AG10803 (cell line): ENCODE measurements around the gene HOXC12.
A peak's percentile ranks its signal among the peaks of the same experiment; 100 is the strongest.

Source experiments
- DNase-seq: peaks from one replicate; pipeline ENCODE4 v3.0.0; 2010; ENCODE audit warnings: low read depth
- H3K4me3 ChIP-seq: 2 replicates; pipeline ENCODE4 v1.5.1; 2011; ENCODE audit warnings: mild to moderate bottlenecking, low read length, control low read depth
- TF ChIP-seq, protein P1 (sequence below): conservative IDR thresholded peaks from 2 replicates; pipeline ENCODE4 v1.5.1; 2011; ENCODE audit warnings: mild to moderate bottlenecking, low read length, control low read depth, inconsistent platforms

Gene HOXC12

DNA sequence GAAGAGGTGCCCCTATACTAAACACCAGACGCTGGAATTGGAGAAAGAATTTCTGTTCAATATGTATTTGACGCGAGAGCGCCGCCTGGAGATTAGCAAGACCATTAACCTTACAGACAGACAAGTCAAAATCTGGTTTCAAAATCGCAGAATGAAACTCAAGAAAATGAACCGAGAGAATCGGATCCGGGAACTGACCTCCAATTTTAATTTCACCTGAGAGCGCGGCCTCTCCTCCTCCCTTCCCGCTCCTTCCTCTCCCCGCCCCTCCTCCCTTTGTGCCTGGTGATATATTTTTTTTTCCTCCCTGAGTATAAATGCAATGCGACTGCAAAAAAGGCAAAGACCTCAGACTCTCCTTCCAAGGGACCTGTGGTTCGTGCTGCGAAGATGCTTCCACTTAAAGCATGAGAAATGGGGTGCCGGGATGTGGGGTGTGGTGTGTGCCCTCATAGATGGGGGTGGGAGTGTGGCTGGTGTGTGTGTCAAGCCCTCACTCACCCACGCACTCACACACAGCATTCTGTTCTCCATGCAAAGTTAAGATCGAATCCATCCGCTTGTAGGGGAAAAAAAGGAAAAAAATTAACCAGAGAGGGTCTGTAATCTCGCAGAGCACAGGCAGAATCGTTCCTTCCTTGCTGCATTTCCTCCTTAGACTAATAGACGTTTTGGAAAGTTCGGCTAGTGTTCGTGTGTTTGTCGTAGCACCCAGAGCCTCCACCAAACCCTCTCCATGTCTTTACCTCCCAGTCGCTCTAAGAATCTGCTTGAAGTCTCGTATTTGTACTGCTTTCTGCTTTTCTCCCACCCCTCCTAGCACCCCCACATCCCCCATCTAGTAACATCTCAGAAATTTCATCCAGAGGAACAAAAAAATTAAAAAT is 34.8 kb downstream of the HOXC12 start:
- TF ChIP-seq, protein P1, sequence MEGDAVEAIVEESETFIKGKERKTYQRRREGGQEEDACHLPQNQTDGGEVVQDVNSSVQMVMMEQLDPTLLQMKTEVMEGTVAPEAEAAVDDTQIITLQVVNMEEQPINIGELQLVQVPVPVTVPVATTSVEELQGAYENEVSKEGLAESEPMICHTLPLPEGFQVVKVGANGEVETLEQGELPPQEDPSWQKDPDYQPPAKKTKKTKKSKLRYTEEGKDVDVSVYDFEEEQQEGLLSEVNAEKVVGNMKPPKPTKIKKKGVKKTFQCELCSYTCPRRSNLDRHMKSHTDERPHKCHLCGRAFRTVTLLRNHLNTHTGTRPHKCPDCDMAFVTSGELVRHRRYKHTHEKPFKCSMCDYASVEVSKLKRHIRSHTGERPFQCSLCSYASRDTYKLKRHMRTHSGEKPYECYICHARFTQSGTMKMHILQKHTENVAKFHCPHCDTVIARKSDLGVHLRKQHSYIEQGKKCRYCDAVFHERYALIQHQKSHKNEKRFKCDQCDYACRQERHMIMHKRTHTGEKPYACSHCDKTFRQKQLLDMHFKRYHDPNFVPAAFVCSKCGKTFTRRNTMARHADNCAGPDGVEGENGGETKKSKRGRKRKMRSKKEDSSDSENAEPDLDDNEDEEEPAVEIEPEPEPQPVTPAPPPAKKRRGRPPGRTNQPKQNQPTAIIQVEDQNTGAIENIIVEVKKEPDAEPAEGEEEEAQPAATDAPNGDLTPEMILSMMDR, result peak; percentile 76
- peak; percentile 88 for DNase-seq
- H3K4me3 ChIP-seq, result peak overlapping the region; percentile 98

DNA sequence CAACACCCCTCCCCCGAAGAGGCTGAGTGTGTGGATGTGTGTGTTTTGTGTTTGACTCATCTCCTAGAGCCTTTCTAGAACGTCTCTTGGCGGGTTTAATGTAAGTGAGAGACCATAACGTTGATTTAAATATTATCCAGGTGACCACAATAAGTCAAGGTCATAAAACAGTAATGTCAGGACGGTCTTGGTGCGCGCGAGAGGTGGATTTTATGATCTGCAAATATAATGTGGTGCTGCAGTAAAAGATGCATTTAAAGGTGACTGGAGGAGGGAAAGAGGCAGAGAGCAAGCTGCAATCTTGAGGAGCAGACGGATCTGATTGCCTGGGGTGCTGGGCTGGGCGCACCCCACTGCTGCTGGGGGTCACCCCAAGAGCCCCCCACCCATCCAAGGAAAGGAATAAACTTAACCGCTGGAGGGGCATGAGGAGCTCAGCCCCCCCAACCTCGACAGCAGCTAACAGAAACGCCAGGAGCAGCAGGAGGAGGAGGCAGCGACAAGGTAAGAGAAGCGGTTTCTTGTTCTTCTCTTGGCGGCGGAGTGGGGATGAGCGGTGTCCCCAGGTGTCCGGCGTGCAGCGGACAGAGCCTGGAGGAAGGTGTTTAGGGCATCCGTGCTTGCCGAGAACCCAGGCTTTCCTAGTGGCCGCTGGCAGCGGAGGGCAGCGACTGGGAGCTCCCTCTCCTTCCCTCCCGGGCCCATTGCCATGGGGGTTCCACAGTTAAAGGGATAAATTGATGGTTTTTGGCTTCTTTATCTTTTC is 35.8 kb downstream of the HOXC12 start:
- no peak for DNase-seq
- peak overlapping the region; percentile 98 for H3K4me3 ChIP-seq
- TF ChIP-seq, protein P1, result no peak

DNA sequence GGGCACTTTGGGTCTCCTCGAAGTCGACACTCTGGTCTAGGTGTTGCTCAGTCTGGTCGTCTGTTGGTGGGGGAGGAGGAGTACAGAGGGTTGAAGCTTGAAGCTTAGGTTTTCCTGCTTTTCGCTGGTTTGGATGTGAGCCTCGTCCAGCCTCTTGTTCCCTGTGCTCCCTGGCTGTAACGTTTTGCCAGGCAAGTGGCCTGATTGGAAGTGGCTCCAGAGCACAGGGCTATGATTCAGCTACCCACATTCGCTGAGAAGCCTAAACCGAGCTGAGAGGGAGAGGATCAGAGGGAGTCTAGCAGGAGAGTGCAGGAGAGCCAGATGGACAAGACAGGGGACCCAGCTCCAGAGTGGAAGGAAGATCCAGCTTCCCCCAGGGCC is 36.4 kb downstream of the HOXC12 start:
- peak; percentile 92 for DNase-seq
- peak overlapping the region; percentile 98 for H3K4me3 ChIP-seq
- TF ChIP-seq, protein P1, result no peak

DNA sequence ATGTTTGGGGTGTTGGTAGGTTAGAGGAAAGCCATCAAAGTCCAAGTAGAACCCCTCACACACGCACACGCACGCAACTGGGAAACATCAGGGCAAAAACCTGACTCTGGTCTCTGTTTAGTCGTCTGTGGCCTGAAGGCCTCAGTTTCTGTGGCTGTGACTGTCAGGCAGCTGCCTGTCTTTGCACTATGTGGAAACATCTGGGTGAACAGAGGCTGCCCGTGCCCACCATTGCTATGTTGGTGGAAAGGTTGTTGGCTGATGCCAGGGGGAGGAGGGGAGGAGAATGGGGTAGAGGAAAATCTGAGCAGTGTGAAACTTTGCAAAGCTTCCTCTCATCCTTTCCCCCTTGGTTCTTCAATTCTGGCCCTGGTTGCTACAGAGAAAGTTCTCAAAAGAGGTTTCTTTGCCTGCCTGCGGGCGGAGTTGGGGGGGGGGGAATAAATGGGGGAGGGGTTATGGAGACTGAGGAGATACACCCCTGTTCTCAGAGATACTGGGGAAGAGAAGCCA is 37.7 kb downstream of the HOXC12 start:
- DNase-seq, result no peak
- H3K4me3 ChIP-seq, result peak overlapping the region; percentile 98

DNA sequence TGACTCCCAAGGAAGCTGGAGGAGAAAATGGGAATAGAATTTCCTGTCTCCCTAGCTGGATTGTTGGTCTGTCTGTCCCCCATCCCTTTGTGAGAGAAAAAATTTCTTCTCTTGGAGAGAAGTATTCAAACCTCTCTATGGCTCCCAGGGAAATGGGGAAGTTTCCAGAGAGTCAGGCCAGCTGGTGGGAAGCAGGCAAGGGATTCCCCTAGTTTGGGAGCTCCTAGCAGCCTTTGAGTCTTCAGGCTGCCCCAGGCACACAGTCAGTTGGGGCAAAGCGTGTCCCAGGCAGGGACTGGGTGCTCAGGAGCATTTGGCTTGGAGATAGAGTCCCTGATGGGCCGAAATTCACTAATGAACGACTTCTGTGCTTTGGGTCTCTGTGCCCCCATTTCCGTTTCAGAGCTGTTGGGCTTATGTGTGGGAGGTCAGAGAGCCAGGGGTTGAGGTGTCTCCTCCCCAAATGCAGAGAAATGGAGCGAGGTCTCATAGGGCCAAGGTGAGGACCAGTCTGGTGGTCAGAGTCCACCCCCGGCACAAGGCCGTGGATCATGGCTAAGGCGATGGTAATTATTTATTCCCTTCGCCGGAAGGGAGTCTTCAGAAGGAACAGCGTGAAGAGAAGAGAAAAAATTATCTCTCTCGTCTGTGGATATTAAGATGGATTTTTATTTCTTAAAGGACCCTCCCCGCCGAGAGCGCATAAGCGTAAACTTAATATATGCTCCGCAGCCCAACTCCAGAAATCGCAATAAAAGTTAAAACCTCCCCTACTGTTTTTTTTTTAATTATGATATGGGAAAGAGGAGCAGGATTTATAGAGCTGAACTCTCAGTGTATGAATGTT is 38.7 kb downstream of the HOXC12 start:
- peak overlapping the region; percentile 98 for H3K4me3 ChIP-seq
- DNase-seq, result no peak
- TF ChIP-seq, protein P1, result no peak

More for the DNA sequence above, 37.7 kb downstream of the HOXC12 start:
- TF ChIP-seq, protein P1, result no peak

DNA sequence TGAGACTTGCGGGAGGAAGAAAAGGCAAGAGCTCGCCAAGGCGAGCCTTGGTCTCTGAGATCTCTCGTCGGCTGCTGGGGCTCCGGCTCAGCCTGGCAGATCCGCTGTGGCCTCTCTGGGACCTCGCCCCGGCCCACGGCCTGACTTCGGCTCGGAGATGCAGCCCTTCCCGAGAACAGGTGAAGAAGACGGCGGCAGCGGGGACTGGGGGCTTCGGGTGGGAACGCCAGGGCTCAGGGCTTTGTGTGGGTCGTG is 39.2 kb downstream of the HOXC12 start:
- TF ChIP-seq, protein P1, result no peak
- DNase-seq, result no peak

More for the DNA sequence above, 39.2 kb downstream of the HOXC12 start:
- H3K4me3 ChIP-seq, result peak overlapping the region; percentile 98
